K562 (cell line): Measurements from ENCODE around the gene GYPC. TPM values are rescaled to one million over a fixed set of nuclear protein-coding genes. Genes with fewer than 3 reads are reported as not detected.
A peak's percentile ranks its signal among the peaks of the same experiment; 100 is the strongest.

Experiments used
- CGGBP1 ChIP-seq: fragments of 250-450 bp; sonication (Bioruptor Pico); IDR thresholded peaks from 2 replicates; pipeline ENCODE4 v1.9.0; 2021; ENCODE audit warnings: mild to moderate bottlenecking
- DEAF1 ChIP-seq: fragments of 450-650 bp; formaldehyde crosslinking; IDR thresholded peaks from 2 replicates; pipeline ENCODE4 v1.4.0; 2020; ENCODE audit warnings: mild to moderate bottlenecking, moderate library complexity
- FOXJ3 ChIP-seq: sonication (generic); formaldehyde crosslinking; IDR thresholded peaks from 2 replicates; pipeline ENCODE4 v1.4.0; 2020; ENCODE audit warnings: mild to moderate bottlenecking, missing genetic modification reagents
- HNRNPL ChIP-seq: fragments of 200-400 bp; formaldehyde crosslinking; IDR thresholded peaks from 2 replicates; pipeline ENCODE4 v1.6.1; 2017; ENCODE audit warnings: low read depth, mild to moderate bottlenecking, low read length
- MED1 ChIP-seq: sonication (generic); formaldehyde crosslinking; IDR thresholded peaks from 2 replicates; pipeline ENCODE4 v1.8.1; 2023; ENCODE audit warnings: missing genetic modification reagents, borderline replicate concordance
- NCOA1 ChIP-seq: fragments of 450-650 bp; IDR thresholded peaks from 2 replicates; pipeline ENCODE4 v1.6.1; 2016; ENCODE audit warnings: low read depth
- POLR2H ChIP-seq: IDR thresholded peaks from 2 replicates; pipeline ENCODE4 v1.6.1; 2016; ENCODE audit warnings: missing genetic modification characterization, low read depth, mild to moderate bottlenecking, control low read depth, missing compliant biosample characterization, moderate library complexity
- RBFOX2 ChIP-seq: fragments of 200-400 bp; formaldehyde crosslinking; IDR thresholded peaks from 2 replicates; pipeline ENCODE4 v1.6.1; 2017; ENCODE audit warnings: low read depth, mild to moderate bottlenecking, low read length, moderate library complexity
- RUNX1 ChIP-seq: sonication (generic); IDR thresholded peaks from 2 replicates; pipeline ENCODE4 v1.6.1; 2016; ENCODE audit warnings: antibody characterized with exemption, low read depth
- ZC3H8 ChIP-seq: fragments of 450-650 bp; IDR thresholded peaks from 2 replicates; pipeline ENCODE4 v1.6.1; 2017
- ZNF655 ChIP-seq: fragments of 250-450 bp; sonication (Bioruptor Pico); IDR thresholded peaks from 2 replicates; pipeline ENCODE4 v1.5.0; 2021
- ZNF717 ChIP-seq: fragments of 250-450 bp; sonication (Bioruptor Pico); IDR thresholded peaks from 2 replicates; pipeline ENCODE4 v1.5.0; 2021
- polyA plus RNA-seq, 8 experiments: library from polyadenylated mRNA; depleted of rRNA in 4 of 8; stranded (reverse) in 5 of 8; unstranded in 3 of 8; fragments of >200 nt; fragmentation: Nextera tagmentation in 2 of 8; fragmentation: Illumina TruSeq in 1 of 8; extraction: Ambion mirVana in 2 of 8; extraction: Trizol in 1 of 8; gene quantifications; 2 replicates each; pipeline versions ENCODE4 v1.2.1 to v1.2.3, GENCODE V29; 2011 to 2014; ENCODE audit warnings: inconsistent platforms in 1 of 8, missing spikeins in 1 of 8
- total RNA-seq, 7 experiments: library from RNA; depleted of rRNA in 6 of 7; stranded (reverse); fragments of >200 nt in 6 of 7; fragmentation: Illumina TruSeq in 2 of 7; extraction: Trizol in 2 of 7; gene quantifications; 2 replicates each; pipeline versions ENCODE4 v1.2.1 to v1.2.3, GENCODE V29; 2011 to 2021; ENCODE audit warnings: low replicate concordance in 1 of 7
- TF ChIP-seq, protein P1 (sequence below): fragments of 450-650 bp; IDR thresholded peaks from 2 replicates; pipeline ENCODE4 v1.6.1; 2016; ENCODE audit warnings: mild to moderate bottlenecking, moderate library complexity

GYPC gene
- total and polyA plus RNA-seq, 9 of the 15 experiments (the other 6 are each of a cell fraction or from before 2014, with no cell fraction given) = 50.6 to 282 (median 194) TPM

GRCh38 chr2:126656431-126657147 is 631 bp downstream of the GYPC start (continued):
- no peak for TF ChIP-seq ZC3H8
- no peak for TF ChIP-seq CGGBP1 (CRISPR knock-in tag)
- no peak for TF ChIP-seq ZNF717
- no peak for TF ChIP-seq NCOA1
- no peak for TF ChIP-seq DEAF1 (CRISPR knock-in tag)
- TF ChIP-seq FOXJ3 (CRISPR knock-in tag) = no peak
- TF ChIP-seq, protein P1, sequence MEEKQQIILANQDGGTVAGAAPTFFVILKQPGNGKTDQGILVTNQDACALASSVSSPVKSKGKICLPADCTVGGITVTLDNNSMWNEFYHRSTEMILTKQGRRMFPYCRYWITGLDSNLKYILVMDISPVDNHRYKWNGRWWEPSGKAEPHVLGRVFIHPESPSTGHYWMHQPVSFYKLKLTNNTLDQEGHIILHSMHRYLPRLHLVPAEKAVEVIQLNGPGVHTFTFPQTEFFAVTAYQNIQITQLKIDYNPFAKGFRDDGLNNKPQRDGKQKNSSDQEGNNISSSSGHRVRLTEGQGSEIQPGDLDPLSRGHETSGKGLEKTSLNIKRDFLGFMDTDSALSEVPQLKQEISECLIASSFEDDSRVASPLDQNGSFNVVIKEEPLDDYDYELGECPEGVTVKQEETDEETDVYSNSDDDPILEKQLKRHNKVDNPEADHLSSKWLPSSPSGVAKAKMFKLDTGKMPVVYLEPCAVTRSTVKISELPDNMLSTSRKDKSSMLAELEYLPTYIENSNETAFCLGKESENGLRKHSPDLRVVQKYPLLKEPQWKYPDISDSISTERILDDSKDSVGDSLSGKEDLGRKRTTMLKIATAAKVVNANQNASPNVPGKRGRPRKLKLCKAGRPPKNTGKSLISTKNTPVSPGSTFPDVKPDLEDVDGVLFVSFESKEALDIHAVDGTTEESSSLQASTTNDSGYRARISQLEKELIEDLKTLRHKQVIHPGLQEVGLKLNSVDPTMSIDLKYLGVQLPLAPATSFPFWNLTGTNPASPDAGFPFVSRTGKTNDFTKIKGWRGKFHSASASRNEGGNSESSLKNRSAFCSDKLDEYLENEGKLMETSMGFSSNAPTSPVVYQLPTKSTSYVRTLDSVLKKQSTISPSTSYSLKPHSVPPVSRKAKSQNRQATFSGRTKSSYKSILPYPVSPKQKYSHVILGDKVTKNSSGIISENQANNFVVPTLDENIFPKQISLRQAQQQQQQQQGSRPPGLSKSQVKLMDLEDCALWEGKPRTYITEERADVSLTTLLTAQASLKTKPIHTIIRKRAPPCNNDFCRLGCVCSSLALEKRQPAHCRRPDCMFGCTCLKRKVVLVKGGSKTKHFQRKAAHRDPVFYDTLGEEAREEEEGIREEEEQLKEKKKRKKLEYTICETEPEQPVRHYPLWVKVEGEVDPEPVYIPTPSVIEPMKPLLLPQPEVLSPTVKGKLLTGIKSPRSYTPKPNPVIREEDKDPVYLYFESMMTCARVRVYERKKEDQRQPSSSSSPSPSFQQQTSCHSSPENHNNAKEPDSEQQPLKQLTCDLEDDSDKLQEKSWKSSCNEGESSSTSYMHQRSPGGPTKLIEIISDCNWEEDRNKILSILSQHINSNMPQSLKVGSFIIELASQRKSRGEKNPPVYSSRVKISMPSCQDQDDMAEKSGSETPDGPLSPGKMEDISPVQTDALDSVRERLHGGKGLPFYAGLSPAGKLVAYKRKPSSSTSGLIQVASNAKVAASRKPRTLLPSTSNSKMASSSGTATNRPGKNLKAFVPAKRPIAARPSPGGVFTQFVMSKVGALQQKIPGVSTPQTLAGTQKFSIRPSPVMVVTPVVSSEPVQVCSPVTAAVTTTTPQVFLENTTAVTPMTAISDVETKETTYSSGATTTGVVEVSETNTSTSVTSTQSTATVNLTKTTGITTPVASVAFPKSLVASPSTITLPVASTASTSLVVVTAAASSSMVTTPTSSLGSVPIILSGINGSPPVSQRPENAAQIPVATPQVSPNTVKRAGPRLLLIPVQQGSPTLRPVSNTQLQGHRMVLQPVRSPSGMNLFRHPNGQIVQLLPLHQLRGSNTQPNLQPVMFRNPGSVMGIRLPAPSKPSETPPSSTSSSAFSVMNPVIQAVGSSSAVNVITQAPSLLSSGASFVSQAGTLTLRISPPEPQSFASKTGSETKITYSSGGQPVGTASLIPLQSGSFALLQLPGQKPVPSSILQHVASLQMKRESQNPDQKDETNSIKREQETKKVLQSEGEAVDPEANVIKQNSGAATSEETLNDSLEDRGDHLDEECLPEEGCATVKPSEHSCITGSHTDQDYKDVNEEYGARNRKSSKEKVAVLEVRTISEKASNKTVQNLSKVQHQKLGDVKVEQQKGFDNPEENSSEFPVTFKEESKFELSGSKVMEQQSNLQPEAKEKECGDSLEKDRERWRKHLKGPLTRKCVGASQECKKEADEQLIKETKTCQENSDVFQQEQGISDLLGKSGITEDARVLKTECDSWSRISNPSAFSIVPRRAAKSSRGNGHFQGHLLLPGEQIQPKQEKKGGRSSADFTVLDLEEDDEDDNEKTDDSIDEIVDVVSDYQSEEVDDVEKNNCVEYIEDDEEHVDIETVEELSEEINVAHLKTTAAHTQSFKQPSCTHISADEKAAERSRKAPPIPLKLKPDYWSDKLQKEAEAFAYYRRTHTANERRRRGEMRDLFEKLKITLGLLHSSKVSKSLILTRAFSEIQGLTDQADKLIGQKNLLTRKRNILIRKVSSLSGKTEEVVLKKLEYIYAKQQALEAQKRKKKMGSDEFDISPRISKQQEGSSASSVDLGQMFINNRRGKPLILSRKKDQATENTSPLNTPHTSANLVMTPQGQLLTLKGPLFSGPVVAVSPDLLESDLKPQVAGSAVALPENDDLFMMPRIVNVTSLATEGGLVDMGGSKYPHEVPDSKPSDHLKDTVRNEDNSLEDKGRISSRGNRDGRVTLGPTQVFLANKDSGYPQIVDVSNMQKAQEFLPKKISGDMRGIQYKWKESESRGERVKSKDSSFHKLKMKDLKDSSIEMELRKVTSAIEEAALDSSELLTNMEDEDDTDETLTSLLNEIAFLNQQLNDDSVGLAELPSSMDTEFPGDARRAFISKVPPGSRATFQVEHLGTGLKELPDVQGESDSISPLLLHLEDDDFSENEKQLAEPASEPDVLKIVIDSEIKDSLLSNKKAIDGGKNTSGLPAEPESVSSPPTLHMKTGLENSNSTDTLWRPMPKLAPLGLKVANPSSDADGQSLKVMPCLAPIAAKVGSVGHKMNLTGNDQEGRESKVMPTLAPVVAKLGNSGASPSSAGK = no peak
- no peak for TF ChIP-seq RUNX1
- 0 out of 2 replicates have a peak, but pooled peaks have one; percentile 41 for TF ChIP-seq HNRNPL
- no peak for TF ChIP-seq MED1 (CRISPR knock-in tag)
- no peak for TF ChIP-seq ZNF655 (CRISPR knock-in tag)
- no peak; the same call in 1 of the 2 replicates for TF ChIP-seq POLR2H
- TF ChIP-seq RBFOX2 = peak; percentile 83
